ENCODE results near the gene GABPA.

The GABPA gene

GRCh38 chr21:25742900-25743299, 8.1 kb downstream of the GABPA start (continued):
- TF ChIP-seq PRDM4 (tag by site-specific recombination; IDR thresholded peaks at IDR 0.05) = no peak
- TF ChIP-seq ZNF10 (tag by site-specific recombination; IDR thresholded peaks at IDR 0.05) = no peak
- TF ChIP-seq, protein P1, sequence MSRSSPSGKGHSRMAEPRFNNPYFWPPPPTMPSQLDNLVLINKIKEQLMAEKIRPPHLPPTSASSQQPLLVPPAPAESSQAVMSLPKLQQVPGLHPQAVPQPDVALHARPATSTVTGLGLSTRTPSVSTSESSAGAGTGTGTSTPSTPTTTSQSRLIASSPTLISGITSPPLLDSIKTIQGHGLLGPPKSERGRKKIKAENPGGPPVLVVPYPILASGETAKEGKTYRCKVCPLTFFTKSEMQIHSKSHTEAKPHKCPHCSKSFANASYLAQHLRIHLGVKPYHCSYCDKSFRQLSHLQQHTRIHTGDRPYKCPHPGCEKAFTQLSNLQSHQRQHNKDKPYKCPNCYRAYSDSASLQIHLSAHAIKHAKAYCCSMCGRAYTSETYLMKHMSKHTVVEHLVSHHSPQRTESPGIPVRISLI (tag by site-specific recombination; IDR thresholded peaks at IDR 0.05) = no peak
- no peak for TF ChIP-seq ZNF513 (tag by site-specific recombination; IDR thresholded peaks at IDR 0.05)
- no peak for TF ChIP-seq ZFP37 (tag by site-specific recombination; IDR thresholded peaks at IDR 0.05)
- TF ChIP-seq, protein P2, sequence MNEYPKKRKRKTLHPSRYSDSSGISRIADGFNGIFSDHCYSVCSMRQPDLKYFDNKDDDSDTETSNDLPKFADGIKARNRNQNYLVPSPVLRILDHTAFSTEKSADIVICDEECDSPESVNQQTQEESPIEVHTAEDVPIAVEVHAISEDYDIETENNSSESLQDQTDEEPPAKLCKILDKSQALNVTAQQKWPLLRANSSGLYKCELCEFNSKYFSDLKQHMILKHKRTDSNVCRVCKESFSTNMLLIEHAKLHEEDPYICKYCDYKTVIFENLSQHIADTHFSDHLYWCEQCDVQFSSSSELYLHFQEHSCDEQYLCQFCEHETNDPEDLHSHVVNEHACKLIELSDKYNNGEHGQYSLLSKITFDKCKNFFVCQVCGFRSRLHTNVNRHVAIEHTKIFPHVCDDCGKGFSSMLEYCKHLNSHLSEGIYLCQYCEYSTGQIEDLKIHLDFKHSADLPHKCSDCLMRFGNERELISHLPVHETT (tag by site-specific recombination; IDR thresholded peaks at IDR 0.05) = no peak
- TF ChIP-seq, protein P3, sequence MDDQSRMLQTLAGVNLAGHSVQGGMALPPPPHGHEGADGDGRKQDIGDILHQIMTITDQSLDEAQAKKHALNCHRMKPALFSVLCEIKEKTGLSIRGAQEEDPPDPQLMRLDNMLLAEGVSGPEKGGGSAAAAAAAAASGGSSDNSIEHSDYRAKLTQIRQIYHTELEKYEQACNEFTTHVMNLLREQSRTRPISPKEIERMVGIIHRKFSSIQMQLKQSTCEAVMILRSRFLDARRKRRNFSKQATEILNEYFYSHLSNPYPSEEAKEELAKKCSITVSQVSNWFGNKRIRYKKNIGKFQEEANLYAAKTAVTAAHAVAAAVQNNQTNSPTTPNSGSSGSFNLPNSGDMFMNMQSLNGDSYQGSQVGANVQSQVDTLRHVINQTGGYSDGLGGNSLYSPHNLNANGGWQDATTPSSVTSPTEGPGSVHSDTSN (CRISPR knock-in tag; IDR thresholded peaks at IDR 0.05) = no peak
- no peak for TF ChIP-seq ZNF292 (tag by site-specific recombination; IDR thresholded peaks at IDR 0.05; ENCODE audit: borderline replicate concordance, low read depth)
- no peak for TF ChIP-seq YY2 (tag by site-specific recombination; IDR thresholded peaks at IDR 0.05)
- TF ChIP-seq ZNF555 (tag by site-specific recombination; conservative IDR thresholded peaks at IDR 0.05) = no peak

GRCh38 chr21:25744854-25745253, 10.1 kb downstream of the GABPA start:
- H3K9me3 ChIP-seq (ENCODE audit: control insufficient read depth, insufficient read depth, low read depth, low read length) = no peaks in the 10 kb centered on the region
- H3K4me3 ChIP-seq (ENCODE audit: low read depth, low read length) = no peak overlapping the region
- no peak overlapping the region for H3K27ac ChIP-seq (ENCODE audit: extremely low read depth, low read depth, low read length)
- H3K36me3 ChIP-seq (ENCODE audit: control insufficient read depth in 2 of 2, insufficient read depth in 1 of 2, low read length in 2 of 2) = peaks cover 38 to 44% of the 10 kb centered on the region in 2 experiments
- ChIA-PET POLR2A (no interaction called here), CTCF (interaction anchor here (0.6 to 1.7 kb wide), 3 partner anchors 11 to 137 kb away, joined by 3 to 4 read pairs (median 4); no protein-coding TSS in a partner anchor)
- no peak for TF ChIP-seq TRIM28 (IDR thresholded peaks at IDR 0.05; ENCODE audit: borderline replicate concordance, low read length)
- no peak for TF ChIP-seq ZNF24 (tag by site-specific recombination; IDR thresholded peaks at IDR 0.05)
- no peak for TF ChIP-seq ZNF214 (tag by site-specific recombination; IDR thresholded peaks at IDR 0.05; ENCODE audit: borderline replicate concordance)
- TF ChIP-seq, protein P4, sequence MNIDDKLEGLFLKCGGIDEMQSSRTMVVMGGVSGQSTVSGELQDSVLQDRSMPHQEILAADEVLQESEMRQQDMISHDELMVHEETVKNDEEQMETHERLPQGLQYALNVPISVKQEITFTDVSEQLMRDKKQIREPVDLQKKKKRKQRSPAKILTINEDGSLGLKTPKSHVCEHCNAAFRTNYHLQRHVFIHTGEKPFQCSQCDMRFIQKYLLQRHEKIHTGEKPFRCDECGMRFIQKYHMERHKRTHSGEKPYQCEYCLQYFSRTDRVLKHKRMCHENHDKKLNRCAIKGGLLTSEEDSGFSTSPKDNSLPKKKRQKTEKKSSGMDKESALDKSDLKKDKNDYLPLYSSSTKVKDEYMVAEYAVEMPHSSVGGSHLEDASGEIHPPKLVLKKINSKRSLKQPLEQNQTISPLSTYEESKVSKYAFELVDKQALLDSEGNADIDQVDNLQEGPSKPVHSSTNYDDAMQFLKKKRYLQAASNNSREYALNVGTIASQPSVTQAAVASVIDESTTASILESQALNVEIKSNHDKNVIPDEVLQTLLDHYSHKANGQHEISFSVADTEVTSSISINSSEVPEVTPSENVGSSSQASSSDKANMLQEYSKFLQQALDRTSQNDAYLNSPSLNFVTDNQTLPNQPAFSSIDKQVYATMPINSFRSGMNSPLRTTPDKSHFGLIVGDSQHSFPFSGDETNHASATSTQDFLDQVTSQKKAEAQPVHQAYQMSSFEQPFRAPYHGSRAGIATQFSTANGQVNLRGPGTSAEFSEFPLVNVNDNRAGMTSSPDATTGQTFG (tag by site-specific recombination; IDR thresholded peaks at IDR 0.05; ENCODE audit: borderline replicate concordance) = no peak
- TF ChIP-seq ZNF621 (tag by site-specific recombination; IDR thresholded peaks at IDR 0.05) = no peak
- TF ChIP-seq, protein P5, sequence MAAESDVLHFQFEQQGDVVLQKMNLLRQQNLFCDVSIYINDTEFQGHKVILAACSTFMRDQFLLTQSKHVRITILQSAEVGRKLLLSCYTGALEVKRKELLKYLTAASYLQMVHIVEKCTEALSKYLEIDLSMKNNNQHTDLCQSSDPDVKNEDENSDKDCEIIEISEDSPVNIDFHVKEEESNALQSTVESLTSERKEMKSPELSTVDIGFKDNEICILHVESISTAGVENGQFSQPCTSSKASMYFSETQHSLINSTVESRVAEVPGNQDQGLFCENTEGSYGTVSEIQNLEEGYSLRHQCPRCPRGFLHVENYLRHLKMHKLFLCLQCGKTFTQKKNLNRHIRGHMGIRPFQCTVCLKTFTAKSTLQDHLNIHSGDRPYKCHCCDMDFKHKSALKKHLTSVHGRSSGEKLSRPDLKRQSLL (tag by site-specific recombination; IDR thresholded peaks at IDR 0.05) = no peak
- no peaks in the 10 kb centered on the region for H3K4me1 ChIP-seq (ENCODE audit: control insufficient read depth, insufficient read depth, low read length)

All from HEK293 (cell line).